GM23338 (cell line): ENCODE measurements around the gene THYN1. TPM values are rescaled to one million over a fixed set of nuclear protein-coding genes. Genes with fewer than 3 reads are reported as not detected.

Experiments
- ATAC-seq: fragments of 200-7000 bp; cut with Tn5 transposase; 3 replicates; pipeline ENCODE4 v1.9.1; 2020
- DNase-seq: peaks from one replicate; pipeline ENCODE4 v3.0.0-alpha.2; 2015; ENCODE audit warnings: low spot score
- H2AFZ ChIP-seq: fragments of 200-600 bp; sonication (generic); 2 replicates; pipeline ENCODE4 v1.8.0; 2016; ENCODE audit warnings: antibody characterized with exemption, mild to moderate bottlenecking, moderate library complexity
- H3F3A ChIP-seq: fragments of 200-600 bp; sonication (generic); replicated peaks from 2 replicates; pipeline ENCODE4 v1.8.0; 2017; ENCODE audit warnings: antibody characterized with exemption, mixed run types, low read depth
- H3K27ac ChIP-seq: fragments of 200-600 bp; sonication (generic); 2 replicates; pipeline ENCODE4 v1.6.1; 2016; ENCODE audit warnings: low read depth
- H3K27me3 ChIP-seq: fragments of 200-600 bp; sonication (generic); 2 replicates; pipeline ENCODE4 v1.8.0; 2016; ENCODE audit warnings: mild to moderate bottlenecking, mixed run types, moderate library complexity; ENCODE audit not compliant: insufficient read depth
- H3K36me3 ChIP-seq: fragments of 200-600 bp; sonication (generic); 2 replicates; pipeline ENCODE4 v1.8.0; 2016; ENCODE audit warnings: mild to moderate bottlenecking; ENCODE audit not compliant: insufficient read depth
- H3K4me1 ChIP-seq: fragments of 200-600 bp; sonication (generic); 2 replicates; pipeline ENCODE4 v1.8.0; 2016; ENCODE audit warnings: mild to moderate bottlenecking, moderate library complexity; ENCODE audit not compliant: insufficient read depth
- H3K4me2 ChIP-seq: fragments of 200-600 bp; sonication (generic); 2 replicates; pipeline ENCODE4 v1.7.1; 2017; ENCODE audit warnings: mixed run types
- H3K4me3 ChIP-seq: fragments of 200-600 bp; sonication (generic); 2 replicates; pipeline ENCODE4 v1.6.1; 2016; ENCODE audit warnings: mixed run types
- H3K79me2 ChIP-seq: fragments of 200-600 bp; sonication (generic); replicated peaks from 2 replicates; pipeline ENCODE4 v1.8.0; 2017; ENCODE audit warnings: mild to moderate bottlenecking; ENCODE audit not compliant: insufficient read depth
- H3K9me2 ChIP-seq: fragments of 200-600 bp; sonication (generic); 2 replicates; pipeline ENCODE4 v1.8.0; 2017; ENCODE audit not compliant: insufficient read depth
- H4K20me1 ChIP-seq: fragments of 200-600 bp; sonication (generic); replicated peaks from 2 replicates; pipeline ENCODE4 v1.8.0; 2017; ENCODE audit warnings: mild to moderate bottlenecking; ENCODE audit not compliant: insufficient read depth
- H3K27ac Mint-ChIP-seq: 2 replicates; pipeline ENCODE4 v1.8.0; 2020; ENCODE audit warnings: inconsistent platforms, mild to moderate bottlenecking, moderate library complexity, mixed read lengths
- H3K27me3 Mint-ChIP-seq: 3 replicates; pipeline ENCODE4 v1.8.0; 2022; ENCODE audit warnings: low read depth, mild to moderate bottlenecking, moderate library complexity, mixed read lengths, inconsistent platforms; ENCODE audit not compliant: insufficient read depth, poor library complexity
- H3K36me3 Mint-ChIP-seq: 3 replicates; pipeline ENCODE4 v1.8.0; 2021; ENCODE audit warnings: low read depth, mild to moderate bottlenecking, inconsistent platforms, moderate library complexity, mixed read lengths
- H3K4me1 Mint-ChIP-seq: 3 replicates; pipeline ENCODE4 v1.8.0; 2020; ENCODE audit warnings: mild to moderate bottlenecking, inconsistent platforms, mixed read lengths
- H3K4me3 Mint-ChIP-seq: 3 replicates; pipeline ENCODE4 v1.8.0; 2021; ENCODE audit warnings: moderate library complexity, mild to moderate bottlenecking, inconsistent platforms, mixed read lengths
- H3K9me3 Mint-ChIP-seq: 3 replicates; pipeline ENCODE4 v1.8.0; 2020; ENCODE audit warnings: moderate library complexity, mild to moderate bottlenecking, inconsistent platforms, mixed read lengths
- CREB1 ChIP-seq: fragments of 250-450 bp; sonication (Bioruptor Pico); IDR thresholded peaks from 2 replicates; pipeline ENCODE4 v1.5.0; 2020; ENCODE audit warnings: low read depth, mild to moderate bottlenecking, moderate library complexity
- CTCF ChIP-seq, 2 experiments: fragments of 200-600 bp in 1 of 2; sonication (generic) in 1 of 2; conservative IDR thresholded peaks; 2 replicates each; pipeline versions ENCODE4 v1.5.1 to v1.6.1; 2016 to 2017; ENCODE audit warnings: antibody characterized with exemption in 2 of 2, low read depth in 2 of 2, mild to moderate bottlenecking in 2 of 2, moderate library complexity in 1 of 2
- ETS1 ChIP-seq: IDR thresholded peaks from 2 replicates; pipeline ENCODE4 v1.6.1; 2016; ENCODE audit warnings: antibody characterized with exemption
- EZH2 ChIP-seq: fragments of 200-600 bp; sonication (generic); IDR thresholded peaks from one replicate; pipeline ENCODE4 v1.8.0; 2017; ENCODE audit warnings: antibody characterized with exemption, mild to moderate bottlenecking, low read depth; ENCODE audit not compliant: unreplicated experiment
- EZH2phosphoT487 ChIP-seq: fragments of 200-600 bp; sonication (generic); IDR thresholded peaks from one replicate; pipeline ENCODE4 v1.8.1; 2018; ENCODE audit warnings: antibody characterized with exemption; ENCODE audit not compliant: unreplicated experiment
- JUNB ChIP-seq: IDR thresholded peaks from one replicate; pipeline ENCODE4 v1.6.1; 2016; ENCODE audit warnings: antibody characterized with exemption; ENCODE audit not compliant: unreplicated experiment
- NANOG ChIP-seq: IDR thresholded peaks from 2 replicates; pipeline ENCODE4 v1.6.1; 2016; ENCODE audit warnings: antibody characterized with exemption, borderline replicate concordance
- POLR2AphosphoS5 ChIP-seq: IDR thresholded peaks from 2 replicates; pipeline ENCODE4 v1.6.1; 2016; ENCODE audit warnings: antibody characterized with exemption, low read depth
- REST ChIP-seq: IDR thresholded peaks from one replicate; pipeline ENCODE4 v1.6.1; 2018; ENCODE audit warnings: antibody characterized with exemption; ENCODE audit not compliant: unreplicated experiment
- STAT1 ChIP-seq: IDR thresholded peaks from one replicate; pipeline ENCODE4 v1.6.1; 2016; ENCODE audit warnings: antibody characterized with exemption; ENCODE audit not compliant: unreplicated experiment
- ZNF114 ChIP-seq: fragments of 250-450 bp; sonication (Bioruptor Pico); IDR thresholded peaks from 2 replicates; pipeline ENCODE4 v1.5.0; 2020; ENCODE audit warnings: mild to moderate bottlenecking, moderate library complexity
- ZNF331 ChIP-seq: fragments of 250-450 bp; sonication (Bioruptor Pico); IDR thresholded peaks from 2 replicates; pipeline ENCODE4 v1.5.0; 2020; ENCODE audit warnings: low read depth, mild to moderate bottlenecking, moderate library complexity
- polyA plus RNA-seq: library from polyadenylated mRNA; unstranded; fragments of >200 nt; fragmentation: Nextera tagmentation; extraction: Ambion mirVana; gene quantifications from 2 replicates; pipeline ENCODE4 v1.2.1, GENCODE V29; 2016
- total RNA-seq: library from RNA; depleted of rRNA; stranded (reverse); fragments of >200 nt; shearing (Covaris generic); gene quantifications from 2 replicates; pipeline ENCODE4 v1.2.3, GENCODE V29; 2014

Gene THYN1
- total and polyA plus RNA-seq, 2 experiments from 2014 or later: 116 to 216 TPM

DNA sequence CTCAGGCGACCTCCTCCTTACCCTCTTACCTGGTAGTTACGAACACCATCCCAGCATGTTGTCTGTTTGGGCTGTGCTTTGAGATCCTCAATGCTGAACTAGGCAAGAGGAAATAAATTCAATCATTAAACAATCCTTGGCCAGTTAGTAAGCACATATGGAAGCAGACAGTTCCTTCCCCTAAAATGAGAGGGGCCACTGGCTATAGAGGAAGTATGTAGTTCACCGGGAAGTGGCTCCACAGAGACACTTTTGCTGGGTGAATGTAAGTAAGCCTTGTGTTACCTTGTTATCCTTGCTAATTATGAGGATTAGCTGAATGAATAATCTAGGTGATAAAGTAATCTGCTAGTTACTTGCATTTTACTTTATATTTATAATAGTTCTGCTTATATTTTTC is 2.9 kb downstream of the THYN1 start (continued):
- TF ChIP-seq EZH2: no peak
- no peak for TF ChIP-seq STAT1
- TF ChIP-seq EZH2phosphoT487: no peak
- TF ChIP-seq CTCF (conservative IDR thresholded peaks at IDR 0.05; ENCODE audit: low read depth in 2 of 2): no peak
- no peak for TF ChIP-seq NANOG
- no peak for TF ChIP-seq POLR2AphosphoS5
- no peak for TF ChIP-seq REST
- TF ChIP-seq ZNF331 (CRISPR knock-in tag): no peak
- no peak for TF ChIP-seq CREB1
- no peak for TF ChIP-seq JUNB

GRCh38 chr11:134248910-134249480 is 4.2 kb downstream of the THYN1 start:
- H3K36me3 ChIP-seq: peaks cover 24% of the 10 kb centered on the region
- no peaks in the 10 kb centered on the region; the same call in 1 of the 2 replicates for H3F3A ChIP-seq
- no peak overlapping the region for H3K4me3 ChIP-seq
- Mint-ChIP-seq H3K4me3 (no peak overlapping the region), H3K36me3 (peaks cover 47% of the 10 kb centered on the region), H3K27me3 (no peaks in the 10 kb centered on the region), H3K9me3 (no peaks in the 10 kb centered on the region), H3K27ac (no peak overlapping the region), H3K4me1 (peaks cover 12% of the 10 kb centered on the region)
- no peak for DNase-seq
- peaks cover 14% of the 10 kb centered on the region for H3K4me1 ChIP-seq
- peaks cover 15% of the 10 kb centered on the region for H3K79me2 ChIP-seq
- peaks cover 1% of the 10 kb centered on the region for H4K20me1 ChIP-seq
- H3K9me2 ChIP-seq: no peaks in the 10 kb centered on the region
- ATAC-seq: no peak
- H2AFZ ChIP-seq: no peak overlapping the region
- no peak overlapping the region for H3K4me2 ChIP-seq
- H3K27ac ChIP-seq: no peak overlapping the region
- H3K27me3 ChIP-seq: no peaks in the 10 kb centered on the region
- TF ChIP-seq REST (no peak), ETS1 (no peak), POLR2AphosphoS5 (no peak), CTCF (conservative IDR thresholded peaks at IDR 0.05; ENCODE audit: low read depth in 2 of 2) (no peak), CREB1 (no peak), EZH2 (no peak), ZNF114 (CRISPR knock-in tag) (no peak), EZH2phosphoT487 (no peak), NANOG (no peak)
